GM23338 (cell line): ENCODE measurements around the gene UFSP1. TPM values are rescaled to one million over a fixed set of nuclear protein-coding genes. Genes with fewer than 3 reads are reported as not detected.
A peak's percentile ranks its signal among the peaks of the same experiment; 100 is the strongest.

ENCODE experiments used
- ATAC-seq: fragments of 200-7000 bp; cut with Tn5 transposase; 3 replicates; pipeline ENCODE4 v1.9.1; 2020
- DNase-seq: peaks from one replicate; pipeline ENCODE4 v3.0.0-alpha.2; 2015; ENCODE audit warnings: low spot score
- H2AFZ ChIP-seq: fragments of 200-600 bp; sonication (generic); 2 replicates; pipeline ENCODE4 v1.8.0; 2016; ENCODE audit warnings: antibody characterized with exemption, mild to moderate bottlenecking, moderate library complexity
- H3F3A ChIP-seq: fragments of 200-600 bp; sonication (generic); replicated peaks from 2 replicates; pipeline ENCODE4 v1.8.0; 2017; ENCODE audit warnings: antibody characterized with exemption, mixed run types, low read depth
- H3K27ac ChIP-seq: fragments of 200-600 bp; sonication (generic); 2 replicates; pipeline ENCODE4 v1.6.1; 2016; ENCODE audit warnings: low read depth
- H3K27me3 ChIP-seq: fragments of 200-600 bp; sonication (generic); 2 replicates; pipeline ENCODE4 v1.8.0; 2016; ENCODE audit warnings: mild to moderate bottlenecking, mixed run types, moderate library complexity; ENCODE audit not compliant: insufficient read depth
- H3K36me3 ChIP-seq: fragments of 200-600 bp; sonication (generic); 2 replicates; pipeline ENCODE4 v1.8.0; 2016; ENCODE audit warnings: mild to moderate bottlenecking; ENCODE audit not compliant: insufficient read depth
- H3K4me1 ChIP-seq: fragments of 200-600 bp; sonication (generic); 2 replicates; pipeline ENCODE4 v1.8.0; 2016; ENCODE audit warnings: mild to moderate bottlenecking, moderate library complexity; ENCODE audit not compliant: insufficient read depth
- H3K4me2 ChIP-seq: fragments of 200-600 bp; sonication (generic); 2 replicates; pipeline ENCODE4 v1.7.1; 2017; ENCODE audit warnings: mixed run types
- H3K4me3 ChIP-seq: fragments of 200-600 bp; sonication (generic); 2 replicates; pipeline ENCODE4 v1.6.1; 2016; ENCODE audit warnings: mixed run types
- H3K79me2 ChIP-seq: fragments of 200-600 bp; sonication (generic); replicated peaks from 2 replicates; pipeline ENCODE4 v1.8.0; 2017; ENCODE audit warnings: mild to moderate bottlenecking; ENCODE audit not compliant: insufficient read depth
- H3K9me2 ChIP-seq: fragments of 200-600 bp; sonication (generic); 2 replicates; pipeline ENCODE4 v1.8.0; 2017; ENCODE audit not compliant: insufficient read depth
- H4K20me1 ChIP-seq: fragments of 200-600 bp; sonication (generic); replicated peaks from 2 replicates; pipeline ENCODE4 v1.8.0; 2017; ENCODE audit warnings: mild to moderate bottlenecking; ENCODE audit not compliant: insufficient read depth
- H3K27ac Mint-ChIP-seq: 2 replicates; pipeline ENCODE4 v1.8.0; 2020; ENCODE audit warnings: inconsistent platforms, mild to moderate bottlenecking, moderate library complexity, mixed read lengths
- H3K27me3 Mint-ChIP-seq: 3 replicates; pipeline ENCODE4 v1.8.0; 2022; ENCODE audit warnings: low read depth, mild to moderate bottlenecking, moderate library complexity, mixed read lengths, inconsistent platforms; ENCODE audit not compliant: insufficient read depth, poor library complexity
- H3K36me3 Mint-ChIP-seq: 3 replicates; pipeline ENCODE4 v1.8.0; 2021; ENCODE audit warnings: low read depth, mild to moderate bottlenecking, inconsistent platforms, moderate library complexity, mixed read lengths
- H3K4me1 Mint-ChIP-seq: 3 replicates; pipeline ENCODE4 v1.8.0; 2020; ENCODE audit warnings: mild to moderate bottlenecking, inconsistent platforms, mixed read lengths
- H3K4me3 Mint-ChIP-seq: 3 replicates; pipeline ENCODE4 v1.8.0; 2021; ENCODE audit warnings: moderate library complexity, mild to moderate bottlenecking, inconsistent platforms, mixed read lengths
- H3K9me3 Mint-ChIP-seq: 3 replicates; pipeline ENCODE4 v1.8.0; 2020; ENCODE audit warnings: moderate library complexity, mild to moderate bottlenecking, inconsistent platforms, mixed read lengths
- CREB1 ChIP-seq: fragments of 250-450 bp; sonication (Bioruptor Pico); IDR thresholded peaks from 2 replicates; pipeline ENCODE4 v1.5.0; 2020; ENCODE audit warnings: low read depth, mild to moderate bottlenecking, moderate library complexity
- EZH2 ChIP-seq: fragments of 200-600 bp; sonication (generic); IDR thresholded peaks from one replicate; pipeline ENCODE4 v1.8.0; 2017; ENCODE audit warnings: antibody characterized with exemption, mild to moderate bottlenecking, low read depth; ENCODE audit not compliant: unreplicated experiment
- NANOG ChIP-seq: IDR thresholded peaks from 2 replicates; pipeline ENCODE4 v1.6.1; 2016; ENCODE audit warnings: antibody characterized with exemption, borderline replicate concordance
- POLR2AphosphoS5 ChIP-seq: IDR thresholded peaks from 2 replicates; pipeline ENCODE4 v1.6.1; 2016; ENCODE audit warnings: antibody characterized with exemption, low read depth
- polyA plus RNA-seq: library from polyadenylated mRNA; unstranded; fragments of >200 nt; fragmentation: Nextera tagmentation; extraction: Ambion mirVana; gene quantifications from 2 replicates; pipeline ENCODE4 v1.2.1, GENCODE V29; 2016
- total RNA-seq: library from RNA; depleted of rRNA; stranded (reverse); fragments of >200 nt; shearing (Covaris generic); gene quantifications from 2 replicates; pipeline ENCODE4 v1.2.3, GENCODE V29; 2014
- TF ChIP-seq, protein P1 (sequence below): IDR thresholded peaks from 2 replicates; pipeline ENCODE4 v1.6.1; 2016; ENCODE audit warnings: antibody characterized with exemption
- TF ChIP-seq, protein P2 (sequence below): fragments of 250-450 bp; sonication (Bioruptor Pico); IDR thresholded peaks from 2 replicates; pipeline ENCODE4 v1.5.0; 2020; ENCODE audit warnings: mild to moderate bottlenecking, moderate library complexity
- TF ChIP-seq, protein P3 (sequence below), 2 experiments: fragments of 200-600 bp in 1 of 2; sonication (generic) in 1 of 2; conservative IDR thresholded peaks; 2 replicates each; pipeline versions ENCODE4 v1.5.1 to v1.6.1; 2016 to 2017; ENCODE audit warnings: antibody characterized with exemption in 2 of 2, low read depth in 2 of 2, mild to moderate bottlenecking in 2 of 2, moderate library complexity in 1 of 2

The UFSP1 gene
- total and polyA plus RNA-seq, 2 experiments from 2014 or later: 2.0 to 11.8 TPM

DNA sequence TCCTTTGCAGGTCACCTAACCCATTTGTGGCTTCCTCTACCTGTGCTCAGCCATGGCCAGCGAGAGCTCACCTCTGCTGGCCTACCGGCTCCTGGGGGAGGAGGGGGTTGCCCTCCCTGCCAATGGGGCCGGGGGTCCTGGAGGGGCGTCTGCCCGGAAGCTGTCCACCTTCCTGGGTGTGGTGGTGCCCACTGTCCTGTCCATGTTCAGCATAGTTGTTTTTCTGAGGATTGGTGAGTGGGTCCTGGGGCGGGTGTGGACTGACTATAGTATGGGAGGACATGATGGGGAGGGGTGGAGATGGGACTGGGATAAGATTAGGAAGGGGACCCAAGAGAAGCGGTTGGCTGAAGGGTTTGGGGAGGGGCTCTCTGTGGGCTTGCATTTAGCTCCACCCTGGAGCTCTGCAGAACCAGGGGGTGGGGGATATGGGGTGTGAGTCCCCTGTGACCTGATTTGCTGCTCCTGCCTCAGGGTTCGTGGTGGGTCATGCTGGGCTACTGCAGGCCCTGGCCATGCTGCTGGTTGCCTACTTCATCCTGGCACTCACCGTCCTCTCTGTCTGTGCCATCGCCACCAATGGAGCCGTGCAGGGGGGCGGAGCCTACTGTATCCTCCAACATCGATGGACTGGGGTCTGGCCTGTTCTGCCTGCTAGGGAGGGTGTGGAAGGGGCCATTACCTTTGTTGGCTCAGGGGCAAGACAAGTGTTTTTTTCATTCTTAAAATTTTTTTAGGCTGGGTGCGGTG lies 35.2 kb downstream of the UFSP1 start:
- TF ChIP-seq, protein P1, sequence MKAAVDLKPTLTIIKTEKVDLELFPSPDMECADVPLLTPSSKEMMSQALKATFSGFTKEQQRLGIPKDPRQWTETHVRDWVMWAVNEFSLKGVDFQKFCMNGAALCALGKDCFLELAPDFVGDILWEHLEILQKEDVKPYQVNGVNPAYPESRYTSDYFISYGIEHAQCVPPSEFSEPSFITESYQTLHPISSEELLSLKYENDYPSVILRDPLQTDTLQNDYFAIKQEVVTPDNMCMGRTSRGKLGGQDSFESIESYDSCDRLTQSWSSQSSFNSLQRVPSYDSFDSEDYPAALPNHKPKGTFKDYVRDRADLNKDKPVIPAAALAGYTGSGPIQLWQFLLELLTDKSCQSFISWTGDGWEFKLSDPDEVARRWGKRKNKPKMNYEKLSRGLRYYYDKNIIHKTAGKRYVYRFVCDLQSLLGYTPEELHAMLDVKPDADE: no peak
- no peak for TF ChIP-seq NANOG
- TF ChIP-seq POLR2AphosphoS5: no peak
- ATAC-seq: no peak
- no peak overlapping the region for H3K4me2 ChIP-seq
- no peak overlapping the region for H2AFZ ChIP-seq
- Mint-ChIP-seq H3K36me3 (peaks cover 12% of the 10 kb centered on the region), H3K4me3 (peak overlapping the region; percentile 94), H3K9me3 (no peaks in the 10 kb centered on the region), H3K27me3 (peaks cover 15% of the 10 kb centered on the region), H3K4me1 (peaks cover 9% of the 10 kb centered on the region; the same call in 2 of the 3 replicates), H3K27ac (no peak overlapping the region)
- peaks cover 43% of the 10 kb centered on the region for H3K79me2 ChIP-seq
- H3K4me3 ChIP-seq: no peak overlapping the region
- 0 out of 2 replicates have a peak, but pooled peaks cover 3% of the 10 kb centered on the region for H3F3A ChIP-seq
- no peak overlapping the region for H3K27ac ChIP-seq
- H3K36me3 ChIP-seq: no peaks in the 10 kb centered on the region; the same call in 1 of the 2 replicates
- H3K9me2 ChIP-seq: no peaks in the 10 kb centered on the region
- peaks cover 5% of the 10 kb centered on the region; the same call in 1 of the 2 replicates for H3K4me1 ChIP-seq
- H4K20me1 ChIP-seq: no peaks in the 10 kb centered on the region
- DNase-seq: no peak
- H3K27me3 ChIP-seq: no peaks in the 10 kb centered on the region

DNA sequence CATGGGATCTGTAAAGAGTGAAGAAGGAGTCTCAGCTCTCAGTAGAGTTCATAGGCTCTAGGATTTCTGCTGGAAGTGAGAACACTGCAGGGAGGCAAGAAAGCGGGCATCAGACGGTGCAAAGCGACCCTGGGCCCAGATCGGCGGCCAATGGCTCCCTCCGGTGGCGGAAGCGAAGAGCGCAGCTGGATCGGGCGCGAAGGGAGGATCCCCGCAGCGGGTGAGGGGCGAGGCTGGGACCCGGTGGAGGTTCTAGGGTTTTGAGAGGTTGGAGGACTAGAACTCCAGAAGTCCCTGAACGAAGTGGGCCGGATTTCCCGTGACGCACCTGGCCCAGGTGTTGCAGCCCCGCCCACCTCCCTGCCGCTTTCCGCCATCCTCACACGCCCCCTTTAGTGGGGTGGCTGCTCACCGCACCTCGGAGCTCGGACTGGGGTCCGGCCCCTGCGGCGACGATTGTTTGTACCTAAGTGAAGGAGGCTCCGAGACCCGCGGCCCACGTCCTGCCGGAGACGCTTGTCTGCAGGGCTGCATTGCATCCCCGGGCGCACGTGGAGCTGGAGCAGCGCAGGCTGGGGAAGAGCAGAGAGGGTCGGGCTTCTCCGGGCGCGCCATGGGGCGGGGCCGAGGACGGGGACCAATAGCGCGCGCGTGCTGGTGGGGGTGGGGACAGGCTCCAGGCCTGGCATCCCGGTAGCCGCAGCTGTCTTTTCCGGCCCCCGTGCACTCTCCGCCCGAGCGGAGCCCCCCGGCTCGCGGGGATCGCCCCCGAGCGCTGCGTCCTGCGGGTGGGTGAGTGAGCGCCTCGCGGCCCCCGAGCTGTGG lies 37.3 kb downstream of the UFSP1 start, which contains the start of gene SLC12A9:
SLC12A9 (plus strand) TSS at position 666 of the 825 bp plus-strand sequence. CDS start 1,485 bp downstream, outside the sequence.
- ATAC-seq: peak; percentile 97
- TF ChIP-seq, protein P2, sequence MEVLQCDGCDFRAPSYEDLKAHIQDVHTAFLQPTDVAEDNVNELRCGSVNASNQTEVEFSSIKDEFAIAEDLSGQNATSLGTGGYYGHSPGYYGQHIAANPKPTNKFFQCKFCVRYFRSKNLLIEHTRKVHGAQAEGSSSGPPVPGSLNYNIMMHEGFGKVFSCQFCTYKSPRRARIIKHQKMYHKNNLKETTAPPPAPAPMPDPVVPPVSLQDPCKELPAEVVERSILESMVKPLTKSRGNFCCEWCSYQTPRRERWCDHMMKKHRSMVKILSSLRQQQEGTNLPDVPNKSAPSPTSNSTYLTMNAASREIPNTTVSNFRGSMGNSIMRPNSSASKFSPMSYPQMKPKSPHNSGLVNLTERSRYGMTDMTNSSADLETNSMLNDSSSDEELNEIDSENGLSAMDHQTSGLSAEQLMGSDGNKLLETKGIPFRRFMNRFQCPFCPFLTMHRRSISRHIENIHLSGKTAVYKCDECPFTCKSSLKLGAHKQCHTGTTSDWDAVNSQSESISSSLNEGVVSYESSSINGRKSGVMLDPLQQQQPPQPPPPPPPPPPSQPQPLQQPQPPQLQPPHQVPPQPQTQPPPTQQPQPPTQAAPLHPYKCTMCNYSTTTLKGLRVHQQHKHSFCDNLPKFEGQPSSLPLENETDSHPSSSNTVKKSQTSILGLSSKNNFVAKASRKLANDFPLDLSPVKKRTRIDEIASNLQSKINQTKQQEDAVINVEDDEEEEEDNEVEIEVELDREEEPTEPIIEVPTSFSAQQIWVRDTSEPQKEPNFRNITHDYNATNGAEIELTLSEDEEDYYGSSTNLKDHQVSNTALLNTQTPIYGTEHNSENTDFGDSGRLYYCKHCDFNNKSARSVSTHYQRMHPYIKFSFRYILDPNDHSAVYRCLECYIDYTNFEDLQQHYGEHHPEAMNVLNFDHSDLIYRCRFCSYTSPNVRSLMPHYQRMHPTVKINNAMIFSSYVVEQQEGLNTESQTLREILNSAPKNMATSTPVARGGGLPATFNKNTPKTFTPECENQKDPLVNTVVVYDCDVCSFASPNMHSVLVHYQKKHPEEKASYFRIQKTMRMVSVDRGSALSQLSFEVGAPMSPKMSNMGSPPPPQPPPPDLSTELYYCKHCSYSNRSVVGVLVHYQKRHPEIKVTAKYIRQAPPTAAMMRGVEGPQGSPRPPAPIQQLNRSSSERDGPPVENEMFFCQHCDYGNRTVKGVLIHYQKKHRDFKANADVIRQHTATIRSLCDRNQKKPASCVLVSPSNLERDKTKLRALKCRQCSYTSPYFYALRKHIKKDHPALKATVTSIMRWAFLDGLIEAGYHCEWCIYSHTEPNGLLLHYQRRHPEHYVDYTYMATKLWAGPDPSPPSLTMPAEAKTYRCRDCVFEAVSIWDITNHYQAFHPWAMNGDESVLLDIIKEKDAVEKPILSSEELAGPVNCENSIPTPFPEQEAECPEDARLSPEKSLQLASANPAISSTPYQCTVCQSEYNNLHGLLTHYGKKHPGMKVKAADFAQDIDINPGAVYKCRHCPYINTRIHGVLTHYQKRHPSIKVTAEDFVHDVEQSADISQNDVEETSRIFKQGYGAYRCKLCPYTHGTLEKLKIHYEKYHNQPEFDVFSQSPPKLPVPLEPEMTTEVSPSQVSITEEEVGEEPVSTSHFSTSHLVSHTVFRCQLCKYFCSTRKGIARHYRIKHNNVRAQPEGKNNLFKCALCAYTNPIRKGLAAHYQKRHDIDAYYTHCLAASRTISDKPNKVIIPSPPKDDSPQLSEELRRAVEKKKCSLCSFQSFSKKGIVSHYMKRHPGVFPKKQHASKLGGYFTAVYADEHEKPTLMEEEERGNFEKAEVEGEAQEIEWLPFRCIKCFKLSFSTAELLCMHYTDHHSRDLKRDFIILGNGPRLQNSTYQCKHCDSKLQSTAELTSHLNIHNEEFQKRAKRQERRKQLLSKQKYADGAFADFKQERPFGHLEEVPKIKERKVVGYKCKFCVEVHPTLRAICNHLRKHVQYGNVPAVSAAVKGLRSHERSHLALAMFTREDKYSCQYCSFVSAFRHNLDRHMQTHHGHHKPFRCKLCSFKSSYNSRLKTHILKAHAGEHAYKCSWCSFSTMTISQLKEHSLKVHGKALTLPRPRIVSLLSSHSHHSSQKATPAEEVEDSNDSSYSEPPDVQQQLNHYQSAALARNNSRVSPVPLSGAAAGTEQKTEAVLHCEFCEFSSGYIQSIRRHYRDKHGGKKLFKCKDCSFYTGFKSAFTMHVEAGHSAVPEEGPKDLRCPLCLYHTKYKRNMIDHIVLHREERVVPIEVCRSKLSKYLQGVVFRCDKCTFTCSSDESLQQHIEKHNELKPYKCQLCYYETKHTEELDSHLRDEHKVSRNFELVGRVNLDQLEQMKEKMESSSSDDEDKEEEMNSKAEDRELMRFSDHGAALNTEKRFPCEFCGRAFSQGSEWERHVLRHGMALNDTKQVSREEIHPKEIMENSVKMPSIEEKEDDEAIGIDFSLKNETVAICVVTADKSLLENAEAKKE (CRISPR knock-in tag): 0 out of 2 replicates have a peak, but pooled peaks have one; percentile 7
- TF ChIP-seq POLR2AphosphoS5 (peak; percentile 72), EZH2 (no peak), CREB1 (CRISPR knock-in tag) (peak; percentile 84)
- TF ChIP-seq, protein P3, sequence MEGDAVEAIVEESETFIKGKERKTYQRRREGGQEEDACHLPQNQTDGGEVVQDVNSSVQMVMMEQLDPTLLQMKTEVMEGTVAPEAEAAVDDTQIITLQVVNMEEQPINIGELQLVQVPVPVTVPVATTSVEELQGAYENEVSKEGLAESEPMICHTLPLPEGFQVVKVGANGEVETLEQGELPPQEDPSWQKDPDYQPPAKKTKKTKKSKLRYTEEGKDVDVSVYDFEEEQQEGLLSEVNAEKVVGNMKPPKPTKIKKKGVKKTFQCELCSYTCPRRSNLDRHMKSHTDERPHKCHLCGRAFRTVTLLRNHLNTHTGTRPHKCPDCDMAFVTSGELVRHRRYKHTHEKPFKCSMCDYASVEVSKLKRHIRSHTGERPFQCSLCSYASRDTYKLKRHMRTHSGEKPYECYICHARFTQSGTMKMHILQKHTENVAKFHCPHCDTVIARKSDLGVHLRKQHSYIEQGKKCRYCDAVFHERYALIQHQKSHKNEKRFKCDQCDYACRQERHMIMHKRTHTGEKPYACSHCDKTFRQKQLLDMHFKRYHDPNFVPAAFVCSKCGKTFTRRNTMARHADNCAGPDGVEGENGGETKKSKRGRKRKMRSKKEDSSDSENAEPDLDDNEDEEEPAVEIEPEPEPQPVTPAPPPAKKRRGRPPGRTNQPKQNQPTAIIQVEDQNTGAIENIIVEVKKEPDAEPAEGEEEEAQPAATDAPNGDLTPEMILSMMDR (conservative IDR thresholded peaks at IDR 0.05; ENCODE audit: low read depth in 2 of 2): peak; percentile 90 to 97

More for the DNA sequence above, 37.3 kb downstream of the UFSP1 start, which contains the start of gene SLC12A9:
- no peaks in the 10 kb centered on the region; the same call in 1 of the 2 replicates for H3K36me3 ChIP-seq
- H3F3A ChIP-seq: 0 out of 2 replicates have a peak, but pooled peaks cover 3% of the 10 kb centered on the region
- Mint-ChIP-seq H3K27me3 (peaks cover 15% of the 10 kb centered on the region), H3K4me3 (peak within 1 kb of the TSS; percentile 94), H3K27ac (peak within 1 kb of the TSS; percentile 91), H3K9me3 (no peaks in the 10 kb centered on the region), H3K36me3 (peaks cover 10% of the 10 kb centered on the region), H3K4me1 (peaks cover 8% of the 10 kb centered on the region; the same call in 2 of the 3 replicates)
- H3K4me2 ChIP-seq: peak within 1 kb of the TSS; percentile 82
- no peaks in the 10 kb centered on the region for H3K9me2 ChIP-seq
- H3K79me2 ChIP-seq: peaks cover 40% of the 10 kb centered on the region
- H3K27ac ChIP-seq: peak within 1 kb of the TSS; percentile 57; the same call in 1 of the 2 replicates
- peak; percentile 97 for DNase-seq
- H3K4me1 ChIP-seq: peaks cover 5% of the 10 kb centered on the region; the same call in 1 of the 2 replicates
- H2AFZ ChIP-seq: peak within 1 kb of the TSS; percentile 93
- H4K20me1 ChIP-seq: no peaks in the 10 kb centered on the region
- peak within 1 kb of the TSS; percentile 96 for H3K4me3 ChIP-seq
- H3K27me3 ChIP-seq: no peaks in the 10 kb centered on the region
